HEK293 (cell line): ENCODE measurements around the gene NOS1AP.

Experiments used
- CTCF ChIA-PET: fragments of 350-600 bp; formaldehyde crosslinking; extraction: SDS; loops from one replicate; lab custom pipeline; 2021; ENCODE audit warnings: antibody characterized with exemption; lab: Yijun Ruan, JAX
- POLR2A ChIA-PET: fragments of 300-600 bp; formaldehyde crosslinking; extraction: SDS; loops from one replicate; lab custom pipeline; 2020; ENCODE audit warnings: antibody characterized with exemption, inconsistent platforms; lab: Yijun Ruan, JAX
- H3K27ac ChIP-seq: fragments of 200-500 bp; sonication (Bioruptor generic); 2 replicates; pipeline ENCODE4 v1.5.1; 2014; ENCODE audit warnings: low read depth, low read length, control low read depth, inconsistent platforms; ENCODE audit errors: extremely low read depth
- H3K36me3 ChIP-seq, 2 experiments: fragments of 200-500 bp in 1 of 2; sonication (Bioruptor generic) in 1 of 2; 1 replicate in 1 of 2; 2 replicates in 1 of 2; pipeline ENCODE4 v1.5.1; 2014 to 2017; ENCODE audit warnings: inconsistent platforms in 2 of 2, low read length in 2 of 2; ENCODE audit not compliant: control insufficient read depth in 2 of 2, insufficient read depth in 1 of 2
- H3K4me1 ChIP-seq: fragments of 200-500 bp; sonication (Bioruptor generic); 2 replicates; pipeline ENCODE4 v1.5.1; 2014; ENCODE audit warnings: mild to moderate bottlenecking, low read length, inconsistent platforms; ENCODE audit not compliant: control insufficient read depth, insufficient read depth
- H3K4me3 ChIP-seq: 2 replicates; pipeline ENCODE4 v1.5.1; 2011; ENCODE audit warnings: low read depth, mild to moderate bottlenecking, control low read depth, low read length, moderate library complexity
- H3K9me3 ChIP-seq: fragments of 200-500 bp; sonication (Bioruptor generic); 2 replicates; pipeline ENCODE4 v1.5.1; 2014; ENCODE audit warnings: low read depth, low read length, inconsistent platforms; ENCODE audit not compliant: control insufficient read depth, insufficient read depth
- PBX3 ChIP-seq: sonication (generic); formaldehyde crosslinking; IDR thresholded peaks from 2 replicates; pipeline ENCODE4 v1.8.1; 2022; ENCODE audit warnings: mild to moderate bottlenecking, moderate library complexity, missing genetic modification reagents
- REST ChIP-seq: fragments of 450-650 bp; formaldehyde crosslinking; IDR thresholded peaks from 2 replicates; pipeline ENCODE4 v1.5.1; 2016; ENCODE audit warnings: missing biosample characterization, missing genetic modification characterization
- SCRT1 ChIP-seq: fragments of 450-650 bp; formaldehyde crosslinking; IDR thresholded peaks from 2 replicates; pipeline ENCODE4 v1.5.1; 2016; ENCODE audit warnings: missing biosample characterization, missing genetic modification characterization, borderline replicate concordance
- ZNF121 ChIP-seq: fragments of 450-650 bp; formaldehyde crosslinking; IDR thresholded peaks from 2 replicates; pipeline ENCODE4 v1.5.1; 2016; ENCODE audit warnings: missing biosample characterization, missing genetic modification characterization
- ZNF140 ChIP-seq: fragments of 450-650 bp; formaldehyde crosslinking; IDR thresholded peaks from 2 replicates; pipeline ENCODE4 v1.5.1; 2016; ENCODE audit warnings: missing biosample characterization, missing genetic modification characterization
- ZNF174 ChIP-seq: fragments of 450-650 bp; formaldehyde crosslinking; IDR thresholded peaks from 2 replicates; pipeline ENCODE4 v1.5.0; 2017; ENCODE audit warnings: missing biosample characterization, mild to moderate bottlenecking, missing genetic modification characterization
- ZNF391 ChIP-seq: fragments of 450-650 bp; formaldehyde crosslinking; IDR thresholded peaks from 2 replicates; pipeline ENCODE4 v1.5.1; 2016; ENCODE audit warnings: low read depth, missing biosample characterization, missing genetic modification characterization, borderline replicate concordance
- ZNF433 ChIP-seq: fragments of 450-650 bp; formaldehyde crosslinking; IDR thresholded peaks from 2 replicates; pipeline ENCODE4 v1.5.1; 2016; ENCODE audit warnings: missing biosample characterization, missing genetic modification characterization, low read depth
- ZNF544 ChIP-seq: fragments of 450-650 bp; formaldehyde crosslinking; IDR thresholded peaks from 2 replicates; pipeline ENCODE4 v1.5.0; 2017; ENCODE audit warnings: missing biosample characterization, missing genetic modification characterization
- ZNF548 ChIP-seq: fragments of 450-650 bp; formaldehyde crosslinking; IDR thresholded peaks from 2 replicates; pipeline ENCODE4 v1.5.1; 2016; ENCODE audit warnings: missing biosample characterization, missing genetic modification characterization
- ZNF555 ChIP-seq: fragments of 450-650 bp; formaldehyde crosslinking; conservative IDR thresholded peaks from 2 replicates; pipeline ENCODE4 v1.5.1; 2017; ENCODE audit warnings: missing biosample characterization, mild to moderate bottlenecking, missing genetic modification characterization, inconsistent platforms
- ZNF558 ChIP-seq: fragments of 450-650 bp; formaldehyde crosslinking; IDR thresholded peaks from 2 replicates; pipeline ENCODE4 v1.5.1; 2016; ENCODE audit warnings: missing biosample characterization, missing genetic modification characterization
- ZNF701 ChIP-seq: fragments of 450-650 bp; formaldehyde crosslinking; IDR thresholded peaks from 2 replicates; pipeline ENCODE4 v1.5.1; 2016; ENCODE audit warnings: missing biosample characterization, missing genetic modification characterization
- ZNF707 ChIP-seq: fragments of 450-650 bp; formaldehyde crosslinking; IDR thresholded peaks from 2 replicates; pipeline ENCODE4 v1.5.1; 2016; ENCODE audit warnings: missing biosample characterization, missing genetic modification characterization
- ZNF76 ChIP-seq: fragments of 450-650 bp; formaldehyde crosslinking; IDR thresholded peaks from 2 replicates; pipeline ENCODE4; 2016; ENCODE audit warnings: low read depth, missing biosample characterization, missing genetic modification characterization, borderline replicate concordance
- ZSCAN16 ChIP-seq: fragments of 450-650 bp; formaldehyde crosslinking; IDR thresholded peaks from 2 replicates; pipeline ENCODE4 v1.5.1; 2016; ENCODE audit warnings: missing biosample characterization, missing genetic modification characterization
- TF ChIP-seq, protein P1 (sequence below): fragments of 450-650 bp; formaldehyde crosslinking; IDR thresholded peaks from 2 replicates; pipeline ENCODE4 v1.5.1; 2016; ENCODE audit warnings: missing biosample characterization, missing genetic modification characterization
- TF ChIP-seq, protein P2 (sequence below): fragments of 450-650 bp; formaldehyde crosslinking; IDR thresholded peaks from 2 replicates; pipeline ENCODE4 v1.5.1; 2017; ENCODE audit warnings: missing biosample characterization, missing genetic modification characterization

NOS1AP gene

DNA sequence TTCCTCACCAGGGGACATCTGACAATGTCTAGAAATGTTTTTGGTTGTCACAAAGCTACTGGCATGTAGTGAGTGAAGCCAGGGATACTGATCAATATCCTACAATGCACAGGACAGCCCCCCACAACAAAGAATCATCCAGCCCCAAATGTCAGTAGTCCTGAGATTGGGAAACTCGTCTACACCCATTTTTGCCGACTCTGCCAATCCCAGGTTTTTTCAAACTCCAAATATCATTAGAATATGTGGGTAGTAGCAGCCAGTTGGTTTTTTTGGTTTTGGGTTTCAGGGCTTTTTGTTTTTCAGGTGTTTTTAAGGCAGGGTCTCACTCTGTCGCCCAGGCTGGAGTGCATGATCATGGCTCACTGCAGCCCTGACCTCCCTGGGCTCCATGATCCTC lies 301.2 kb downstream of the NOS1AP start:
- CTCF ChIA-PET = interaction anchor here (1.2 to 1.9 kb wide), 2 partner anchors 13 to 314 kb away, joined by 3 to 4 read pairs; no protein-coding TSS in a partner anchor
- Histone ChIP-seq H3K27ac (no peak overlapping the region), H3K36me3 (no peaks in the 10 kb centered on the region; a peak in 1 of 3 replicates), H3K4me1 (no peaks in the 10 kb centered on the region), H3K9me3 (no peaks in the 10 kb centered on the region), H3K4me3 (no peak overlapping the region)
- POLR2A ChIA-PET = no interaction called here
- TF ChIP-seq ZNF76 (tag by site-specific recombination) (no peak), ZNF174 (no peak), ZNF391 (no peak), ZNF558 (tag by site-specific recombination) (no peak), REST (tag by site-specific recombination) (no peak)

GRCh38 chr1:162371611-162372010 lies 302.1 kb downstream of the NOS1AP start:
- H3K36me3 ChIP-seq = no peaks in the 10 kb centered on the region; a peak in 1 of 3 replicates
- ChIA-PET POLR2A (no interaction called here), CTCF (interaction anchor here (1.9 kb wide), 1 partner anchor 315 kb away, joined by 4 read pairs; no protein-coding TSS in a partner anchor)
- TF ChIP-seq PBX3 (CRISPR knock-in tag) (no peak), ZNF548 (no peak)
- no peak overlapping the region for H3K27ac ChIP-seq
- no peaks in the 10 kb centered on the region for H3K9me3 ChIP-seq
- H3K4me3 ChIP-seq = no peak overlapping the region
- no peaks in the 10 kb centered on the region for H3K4me1 ChIP-seq

DNA sequence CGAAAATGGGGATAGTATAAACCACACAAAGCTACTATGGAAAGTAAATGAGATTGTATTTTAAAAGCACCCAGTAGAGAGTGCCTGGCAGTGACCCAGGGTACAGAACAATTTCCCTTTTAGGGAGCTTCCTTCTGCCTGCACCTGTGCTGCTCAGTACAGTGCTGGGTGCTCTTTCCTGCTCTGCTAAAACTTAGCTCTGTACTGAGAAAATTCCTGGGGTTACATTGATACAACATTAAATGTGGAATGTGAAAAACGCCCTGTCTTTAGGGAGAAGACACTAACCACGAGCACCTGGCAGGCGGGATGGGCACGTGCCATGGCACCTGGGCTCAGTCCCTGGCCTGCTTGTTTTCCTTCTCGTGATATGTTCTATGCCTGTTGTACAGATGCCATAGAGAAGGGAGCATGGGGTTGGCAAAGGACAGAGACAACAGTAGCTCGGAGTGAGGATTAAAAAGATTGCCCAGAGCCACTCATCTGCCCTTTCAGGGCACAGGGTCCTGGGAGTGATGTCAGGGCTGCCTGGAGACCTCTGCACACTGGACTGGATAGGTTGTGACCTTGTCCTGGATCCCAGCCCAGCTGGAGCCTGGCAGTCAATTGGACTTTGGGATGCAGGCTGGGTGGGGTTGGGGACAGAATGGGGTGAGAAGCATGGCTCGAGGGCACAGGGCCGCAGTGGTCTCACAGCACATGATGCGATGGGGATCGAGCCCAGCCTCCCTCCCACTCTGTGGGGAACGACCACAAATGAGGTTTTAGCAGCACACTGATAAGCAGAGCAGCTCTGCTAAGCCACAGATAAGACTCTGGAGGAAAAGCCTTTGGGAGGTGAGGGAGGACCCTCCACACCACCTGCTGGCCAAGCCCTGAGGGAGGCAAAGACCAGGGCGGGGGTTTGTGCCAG lies 302.9 kb downstream of the NOS1AP start:
- Histone ChIP-seq H3K4me1 (no peaks in the 10 kb centered on the region), H3K27ac (no peak overlapping the region), H3K9me3 (no peaks in the 10 kb centered on the region), H3K4me3 (no peak overlapping the region)
- CTCF ChIA-PET = interaction anchor here (1.9 kb wide), 1 partner anchor 316 kb away, joined by 4 read pairs; no protein-coding TSS in a partner anchor
- TF ChIP-seq ZNF433 (tag by site-specific recombination) (no peak), ZNF707 (tag by site-specific recombination) (no peak), ZSCAN16 (tag by site-specific recombination) (no peak)
- TF ChIP-seq, all 188 proteins: peak for 0
- POLR2A ChIA-PET = no interaction called here
- no peaks in the 10 kb centered on the region; a peak in 1 of 3 replicates for H3K36me3 ChIP-seq

DNA sequence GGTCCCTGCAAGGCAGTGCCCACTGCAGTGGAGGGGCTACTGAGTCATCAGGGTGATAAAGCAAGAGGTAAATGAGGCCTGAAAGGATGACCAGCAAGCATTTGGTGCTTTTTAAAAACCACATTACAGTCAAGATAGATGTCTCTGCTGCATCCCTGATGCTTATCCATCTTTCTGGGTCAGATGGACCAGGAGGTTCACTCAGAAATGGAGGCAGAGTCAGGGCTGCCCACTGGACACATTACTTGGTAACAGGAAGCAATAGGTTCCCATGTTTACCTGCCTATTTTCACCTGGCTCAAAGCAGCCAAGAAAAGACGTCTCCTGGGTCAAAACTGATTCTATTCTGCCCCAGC lies 303.6 kb downstream of the NOS1AP start:
- ChIA-PET CTCF (no interaction called here), POLR2A (no interaction called here)
- H3K4me1 ChIP-seq = no peaks in the 10 kb centered on the region
- no peak overlapping the region for H3K27ac ChIP-seq
- H3K36me3 ChIP-seq = no peaks in the 10 kb centered on the region; a peak in 1 of 3 replicates
- no peaks in the 10 kb centered on the region for H3K9me3 ChIP-seq
- no peak overlapping the region for H3K4me3 ChIP-seq
- TF ChIP-seq ZNF140 (tag by site-specific recombination) (no peak), ZNF701 (no peak), PBX3 (CRISPR knock-in tag) (no peak), ZNF544 (tag by site-specific recombination) (no peak), ZNF121 (tag by site-specific recombination) (no peak), ZNF555 (tag by site-specific recombination) (no peak), SCRT1 (tag by site-specific recombination) (no peak)
- TF ChIP-seq, protein P1, sequence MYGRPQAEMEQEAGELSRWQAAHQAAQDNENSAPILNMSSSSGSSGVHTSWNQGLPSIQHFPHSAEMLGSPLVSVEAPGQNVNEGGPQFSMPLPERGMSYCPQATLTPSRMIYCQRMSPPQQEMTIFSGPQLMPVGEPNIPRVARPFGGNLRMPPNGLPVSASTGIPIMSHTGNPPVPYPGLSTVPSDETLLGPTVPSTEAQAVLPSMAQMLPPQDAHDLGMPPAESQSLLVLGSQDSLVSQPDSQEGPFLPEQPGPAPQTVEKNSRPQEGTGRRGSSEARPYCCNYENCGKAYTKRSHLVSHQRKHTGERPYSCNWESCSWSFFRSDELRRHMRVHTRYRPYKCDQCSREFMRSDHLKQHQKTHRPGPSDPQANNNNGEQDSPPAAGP (tag by site-specific recombination) = no peak
- TF ChIP-seq, protein P2, sequence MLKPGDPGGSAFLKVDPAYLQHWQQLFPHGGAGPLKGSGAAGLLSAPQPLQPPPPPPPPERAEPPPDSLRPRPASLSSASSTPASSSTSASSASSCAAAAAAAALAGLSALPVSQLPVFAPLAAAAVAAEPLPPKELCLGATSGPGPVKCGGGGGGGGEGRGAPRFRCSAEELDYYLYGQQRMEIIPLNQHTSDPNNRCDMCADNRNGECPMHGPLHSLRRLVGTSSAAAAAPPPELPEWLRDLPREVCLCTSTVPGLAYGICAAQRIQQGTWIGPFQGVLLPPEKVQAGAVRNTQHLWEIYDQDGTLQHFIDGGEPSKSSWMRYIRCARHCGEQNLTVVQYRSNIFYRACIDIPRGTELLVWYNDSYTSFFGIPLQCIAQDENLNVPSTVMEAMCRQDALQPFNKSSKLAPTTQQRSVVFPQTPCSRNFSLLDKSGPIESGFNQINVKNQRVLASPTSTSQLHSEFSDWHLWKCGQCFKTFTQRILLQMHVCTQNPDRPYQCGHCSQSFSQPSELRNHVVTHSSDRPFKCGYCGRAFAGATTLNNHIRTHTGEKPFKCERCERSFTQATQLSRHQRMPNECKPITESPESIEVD (tag by site-specific recombination) = no peak
